Ovary (tissue), 3 donors: Measurements from ENCODE around the gene IL31.

Experiments used
- CTCF ChIP-seq, 3 donors: fragments of 450-650 bp in 2 of 3; fragments of 200-600 bp in 1 of 3; IDR thresholded peaks; one replicate each; pipeline versions ENCODE4 v1.5.1 to v1.8.0; 2016 to 2022; ENCODE audit warnings: antibody characterized with exemption in 3 of 3, mild to moderate bottlenecking in 1 of 3
- EP300 ChIP-seq: sonication (generic); formaldehyde crosslinking; IDR thresholded peaks from one replicate; pipeline ENCODE4 v1.6.1; 2017; ENCODE audit warnings: antibody characterized with exemption
- POLR2A ChIP-seq: fragments of 450-650 bp; IDR thresholded peaks from one replicate; pipeline ENCODE4 v1.6.1; 2017; ENCODE audit warnings: antibody characterized with exemption, mild to moderate bottlenecking, moderate library complexity
- donor health status: DM: no; HTN: no; CAD: no.

GRCh38 chr12:122187466-122187865, 13.4 kb upstream of the IL31 start:
- TF ChIP-seq CTCF (IDR thresholded peaks at IDR 0.05) (no peak), POLR2A (no peak), EP300 (no peak)
